NOMO-1 treated with DMSO at 0.1 percent for 48 hours (cell line): ENCODE data around the gene PRSS8.

ENCODE experiments used
- DNase-seq: peaks from one replicate; lab custom pipeline; 2025; ENCODE audit not compliant: unreplicated experiment; lab: John Stamatoyannopoulos, UW

PRSS8 gene

GRCh38 chr16:31083556-31083955 lies 52.0 kb downstream of the PRSS8 start:
- no peak for DNase-seq

DNA sequence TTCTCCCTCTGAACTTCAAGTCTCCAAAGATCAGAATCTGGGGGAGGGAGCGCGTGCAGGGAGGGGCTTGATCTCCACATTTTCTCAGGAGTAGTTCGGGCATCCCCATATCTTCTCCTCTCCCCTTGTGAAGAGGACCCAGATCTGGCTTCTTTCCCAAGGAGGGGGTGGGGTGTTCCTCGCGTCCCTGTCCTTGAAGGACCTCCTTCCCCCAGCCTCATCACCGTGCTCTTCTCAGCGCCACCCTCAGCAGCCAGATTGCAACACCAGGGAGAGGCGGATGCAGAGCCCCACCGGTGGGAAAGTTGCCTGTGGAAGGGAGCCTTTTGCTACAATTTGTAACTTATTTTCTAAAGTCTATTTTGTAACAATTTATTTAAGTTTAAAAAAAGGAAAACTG lies 52.4 kb downstream of the PRSS8 start:
- DNase-seq, result no peak

GRCh38 chr16:31082368-31083045 lies 53.0 kb downstream of the PRSS8 start:
- DNase-seq, result no peak
